GM23338 (cell line): ENCODE data around the gene FRMD3. TPM values are rescaled to one million over a fixed set of nuclear protein-coding genes. Genes with fewer than 3 reads are reported as not detected.

Experiments used
- ATAC-seq: fragments of 200-7000 bp; cut with Tn5 transposase; 3 replicates; pipeline ENCODE4 v1.9.1; 2020
- DNase-seq: peaks from one replicate; pipeline ENCODE4 v3.0.0-alpha.2; 2015; ENCODE audit warnings: low spot score
- H2AFZ ChIP-seq: fragments of 200-600 bp; sonication (generic); 2 replicates; pipeline ENCODE4 v1.8.0; 2016; ENCODE audit warnings: antibody characterized with exemption, mild to moderate bottlenecking, moderate library complexity
- H3F3A ChIP-seq: fragments of 200-600 bp; sonication (generic); replicated peaks from 2 replicates; pipeline ENCODE4 v1.8.0; 2017; ENCODE audit warnings: antibody characterized with exemption, mixed run types, low read depth
- H3K27ac ChIP-seq: fragments of 200-600 bp; sonication (generic); 2 replicates; pipeline ENCODE4 v1.6.1; 2016; ENCODE audit warnings: low read depth
- H3K27me3 ChIP-seq: fragments of 200-600 bp; sonication (generic); 2 replicates; pipeline ENCODE4 v1.8.0; 2016; ENCODE audit warnings: mild to moderate bottlenecking, mixed run types, moderate library complexity; ENCODE audit not compliant: insufficient read depth
- H3K36me3 ChIP-seq: fragments of 200-600 bp; sonication (generic); 2 replicates; pipeline ENCODE4 v1.8.0; 2016; ENCODE audit warnings: mild to moderate bottlenecking; ENCODE audit not compliant: insufficient read depth
- H3K4me1 ChIP-seq: fragments of 200-600 bp; sonication (generic); 2 replicates; pipeline ENCODE4 v1.8.0; 2016; ENCODE audit warnings: mild to moderate bottlenecking, moderate library complexity; ENCODE audit not compliant: insufficient read depth
- H3K4me2 ChIP-seq: fragments of 200-600 bp; sonication (generic); 2 replicates; pipeline ENCODE4 v1.7.1; 2017; ENCODE audit warnings: mixed run types
- H3K4me3 ChIP-seq: fragments of 200-600 bp; sonication (generic); 2 replicates; pipeline ENCODE4 v1.6.1; 2016; ENCODE audit warnings: mixed run types
- H3K79me2 ChIP-seq: fragments of 200-600 bp; sonication (generic); replicated peaks from 2 replicates; pipeline ENCODE4 v1.8.0; 2017; ENCODE audit warnings: mild to moderate bottlenecking; ENCODE audit not compliant: insufficient read depth
- H3K9me2 ChIP-seq: fragments of 200-600 bp; sonication (generic); 2 replicates; pipeline ENCODE4 v1.8.0; 2017; ENCODE audit not compliant: insufficient read depth
- H4K20me1 ChIP-seq: fragments of 200-600 bp; sonication (generic); replicated peaks from 2 replicates; pipeline ENCODE4 v1.8.0; 2017; ENCODE audit warnings: mild to moderate bottlenecking; ENCODE audit not compliant: insufficient read depth
- H3K27ac Mint-ChIP-seq: 2 replicates; pipeline ENCODE4 v1.8.0; 2020; ENCODE audit warnings: inconsistent platforms, mild to moderate bottlenecking, moderate library complexity, mixed read lengths
- H3K27me3 Mint-ChIP-seq: 3 replicates; pipeline ENCODE4 v1.8.0; 2022; ENCODE audit warnings: low read depth, mild to moderate bottlenecking, moderate library complexity, mixed read lengths, inconsistent platforms; ENCODE audit not compliant: insufficient read depth, poor library complexity
- H3K36me3 Mint-ChIP-seq: 3 replicates; pipeline ENCODE4 v1.8.0; 2021; ENCODE audit warnings: low read depth, mild to moderate bottlenecking, inconsistent platforms, moderate library complexity, mixed read lengths
- H3K4me1 Mint-ChIP-seq: 3 replicates; pipeline ENCODE4 v1.8.0; 2020; ENCODE audit warnings: mild to moderate bottlenecking, inconsistent platforms, mixed read lengths
- H3K4me3 Mint-ChIP-seq: 3 replicates; pipeline ENCODE4 v1.8.0; 2021; ENCODE audit warnings: moderate library complexity, mild to moderate bottlenecking, inconsistent platforms, mixed read lengths
- H3K9me3 Mint-ChIP-seq: 3 replicates; pipeline ENCODE4 v1.8.0; 2020; ENCODE audit warnings: moderate library complexity, mild to moderate bottlenecking, inconsistent platforms, mixed read lengths
- CREB1 ChIP-seq: fragments of 250-450 bp; sonication (Bioruptor Pico); IDR thresholded peaks from 2 replicates; pipeline ENCODE4 v1.5.0; 2020; ENCODE audit warnings: low read depth, mild to moderate bottlenecking, moderate library complexity
- EZH2 ChIP-seq: fragments of 200-600 bp; sonication (generic); IDR thresholded peaks from one replicate; pipeline ENCODE4 v1.8.0; 2017; ENCODE audit warnings: antibody characterized with exemption, mild to moderate bottlenecking, low read depth; ENCODE audit not compliant: unreplicated experiment
- EZH2phosphoT487 ChIP-seq: fragments of 200-600 bp; sonication (generic); IDR thresholded peaks from one replicate; pipeline ENCODE4 v1.8.1; 2018; ENCODE audit warnings: antibody characterized with exemption; ENCODE audit not compliant: unreplicated experiment
- JUNB ChIP-seq: IDR thresholded peaks from one replicate; pipeline ENCODE4 v1.6.1; 2016; ENCODE audit warnings: antibody characterized with exemption; ENCODE audit not compliant: unreplicated experiment
- NANOG ChIP-seq: IDR thresholded peaks from 2 replicates; pipeline ENCODE4 v1.6.1; 2016; ENCODE audit warnings: antibody characterized with exemption, borderline replicate concordance
- POLR2AphosphoS5 ChIP-seq: IDR thresholded peaks from 2 replicates; pipeline ENCODE4 v1.6.1; 2016; ENCODE audit warnings: antibody characterized with exemption, low read depth
- STAT1 ChIP-seq: IDR thresholded peaks from one replicate; pipeline ENCODE4 v1.6.1; 2016; ENCODE audit warnings: antibody characterized with exemption; ENCODE audit not compliant: unreplicated experiment
- ZNF114 ChIP-seq: fragments of 250-450 bp; sonication (Bioruptor Pico); IDR thresholded peaks from 2 replicates; pipeline ENCODE4 v1.5.0; 2020; ENCODE audit warnings: mild to moderate bottlenecking, moderate library complexity
- ZNF331 ChIP-seq: fragments of 250-450 bp; sonication (Bioruptor Pico); IDR thresholded peaks from 2 replicates; pipeline ENCODE4 v1.5.0; 2020; ENCODE audit warnings: low read depth, mild to moderate bottlenecking, moderate library complexity
- ZNF462 ChIP-seq: fragments of 250-450 bp; sonication (Bioruptor Pico); IDR thresholded peaks from 2 replicates; pipeline ENCODE4 v1.5.0; 2020; ENCODE audit warnings: mild to moderate bottlenecking, moderate library complexity
- polyA plus RNA-seq: library from polyadenylated mRNA; unstranded; fragments of >200 nt; fragmentation: Nextera tagmentation; extraction: Ambion mirVana; gene quantifications from 2 replicates; pipeline ENCODE4 v1.2.1, GENCODE V29; 2016
- total RNA-seq: library from RNA; depleted of rRNA; stranded (reverse); fragments of >200 nt; shearing (Covaris generic); gene quantifications from 2 replicates; pipeline ENCODE4 v1.2.3, GENCODE V29; 2014
- TF ChIP-seq, protein P1 (sequence below): IDR thresholded peaks from 2 replicates; pipeline ENCODE4 v1.6.1; 2016; ENCODE audit warnings: antibody characterized with exemption
- TF ChIP-seq, protein P2 (sequence below): IDR thresholded peaks from one replicate; pipeline ENCODE4 v1.6.1; 2018; ENCODE audit warnings: antibody characterized with exemption; ENCODE audit not compliant: unreplicated experiment
- TF ChIP-seq, protein P3 (sequence below), 2 experiments: fragments of 200-600 bp in 1 of 2; sonication (generic) in 1 of 2; conservative IDR thresholded peaks; 2 replicates each; pipeline versions ENCODE4 v1.5.1 to v1.6.1; 2016 to 2017; ENCODE audit warnings: antibody characterized with exemption in 2 of 2, low read depth in 2 of 2, mild to moderate bottlenecking in 2 of 2, moderate library complexity in 1 of 2

FRMD3 gene
- total and polyA plus RNA-seq, 2 experiments from 2014 or later, result 0.47 to 1.2 TPM

DNA sequence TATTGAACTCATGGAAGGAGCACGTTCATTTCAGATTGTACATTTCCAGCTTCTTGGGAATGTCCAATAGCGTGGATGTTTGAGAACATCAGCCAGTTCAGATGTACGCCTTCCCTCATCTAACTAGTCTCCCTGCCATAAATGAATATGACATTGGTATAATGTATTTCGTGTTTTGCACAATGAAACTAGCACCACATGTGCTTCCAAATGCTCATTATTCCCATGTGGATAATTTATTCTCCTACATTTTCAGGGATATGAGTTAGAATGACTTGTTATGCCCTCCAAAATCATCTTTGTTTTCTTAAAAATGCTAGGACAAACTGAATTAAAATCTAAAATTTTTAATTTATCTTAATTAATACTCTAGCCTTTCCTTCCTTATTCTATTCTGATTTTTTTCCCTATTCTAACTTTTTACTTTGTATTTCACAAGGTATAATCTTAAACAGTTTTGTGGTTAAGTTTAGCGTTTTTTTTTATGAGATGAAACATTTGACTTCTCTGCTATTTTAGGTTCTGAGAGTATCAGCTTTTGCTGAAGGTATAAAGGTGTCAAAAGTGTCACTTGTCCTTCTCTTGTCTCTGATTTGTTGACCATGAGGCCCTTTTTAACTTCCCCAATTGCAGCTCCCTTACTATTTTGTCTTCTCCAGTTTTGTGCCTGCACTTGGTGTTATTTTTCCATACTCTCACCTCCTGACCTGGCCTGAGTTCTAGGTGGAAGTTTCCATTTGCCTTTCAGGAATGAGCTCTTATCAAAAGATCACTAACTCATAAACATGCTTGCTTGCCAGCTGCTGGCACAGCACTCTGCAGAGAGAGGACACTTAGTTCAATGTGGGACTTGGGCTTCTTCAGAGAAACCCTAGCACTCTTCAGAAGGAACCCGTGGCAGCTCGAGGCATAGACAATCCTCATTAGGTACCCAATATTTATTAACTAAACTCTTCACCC, 106.8 kb downstream of the FRMD3 start:
- no peak for ATAC-seq
- H3K27ac Mint-ChIP-seq, result no peak overlapping the region

More for the DNA sequence above, 106.8 kb downstream of the FRMD3 start:
- Histone ChIP-seq H3K4me3 (no peak overlapping the region), H3K9me2 (no peaks in the 10 kb centered on the region; the same call in 1 of the 2 replicates), H3K79me2 (no peaks in the 10 kb centered on the region), H3K36me3 (no peaks in the 10 kb centered on the region), H3K27me3 (no peaks in the 10 kb centered on the region), H3K4me1 (peaks cover 7% of the 10 kb centered on the region; the same call in 1 of the 2 replicates), H2AFZ (no peak overlapping the region), H3F3A (no peaks in the 10 kb centered on the region), H3K4me2 (peak overlapping the region; percentile 24; the same call in 1 of the 2 replicates), H4K20me1 (no peaks in the 10 kb centered on the region), H3K27ac (0 out of 2 replicates have a peak overlapping the region, but pooled peaks have one; percentile 21)
- TF ChIP-seq, protein P1, sequence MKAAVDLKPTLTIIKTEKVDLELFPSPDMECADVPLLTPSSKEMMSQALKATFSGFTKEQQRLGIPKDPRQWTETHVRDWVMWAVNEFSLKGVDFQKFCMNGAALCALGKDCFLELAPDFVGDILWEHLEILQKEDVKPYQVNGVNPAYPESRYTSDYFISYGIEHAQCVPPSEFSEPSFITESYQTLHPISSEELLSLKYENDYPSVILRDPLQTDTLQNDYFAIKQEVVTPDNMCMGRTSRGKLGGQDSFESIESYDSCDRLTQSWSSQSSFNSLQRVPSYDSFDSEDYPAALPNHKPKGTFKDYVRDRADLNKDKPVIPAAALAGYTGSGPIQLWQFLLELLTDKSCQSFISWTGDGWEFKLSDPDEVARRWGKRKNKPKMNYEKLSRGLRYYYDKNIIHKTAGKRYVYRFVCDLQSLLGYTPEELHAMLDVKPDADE, result no peak
- no peak for TF ChIP-seq POLR2AphosphoS5
- TF ChIP-seq EZH2phosphoT487, result no peak
- no peak for TF ChIP-seq ZNF462 (CRISPR knock-in tag)
- TF ChIP-seq, protein P2, sequence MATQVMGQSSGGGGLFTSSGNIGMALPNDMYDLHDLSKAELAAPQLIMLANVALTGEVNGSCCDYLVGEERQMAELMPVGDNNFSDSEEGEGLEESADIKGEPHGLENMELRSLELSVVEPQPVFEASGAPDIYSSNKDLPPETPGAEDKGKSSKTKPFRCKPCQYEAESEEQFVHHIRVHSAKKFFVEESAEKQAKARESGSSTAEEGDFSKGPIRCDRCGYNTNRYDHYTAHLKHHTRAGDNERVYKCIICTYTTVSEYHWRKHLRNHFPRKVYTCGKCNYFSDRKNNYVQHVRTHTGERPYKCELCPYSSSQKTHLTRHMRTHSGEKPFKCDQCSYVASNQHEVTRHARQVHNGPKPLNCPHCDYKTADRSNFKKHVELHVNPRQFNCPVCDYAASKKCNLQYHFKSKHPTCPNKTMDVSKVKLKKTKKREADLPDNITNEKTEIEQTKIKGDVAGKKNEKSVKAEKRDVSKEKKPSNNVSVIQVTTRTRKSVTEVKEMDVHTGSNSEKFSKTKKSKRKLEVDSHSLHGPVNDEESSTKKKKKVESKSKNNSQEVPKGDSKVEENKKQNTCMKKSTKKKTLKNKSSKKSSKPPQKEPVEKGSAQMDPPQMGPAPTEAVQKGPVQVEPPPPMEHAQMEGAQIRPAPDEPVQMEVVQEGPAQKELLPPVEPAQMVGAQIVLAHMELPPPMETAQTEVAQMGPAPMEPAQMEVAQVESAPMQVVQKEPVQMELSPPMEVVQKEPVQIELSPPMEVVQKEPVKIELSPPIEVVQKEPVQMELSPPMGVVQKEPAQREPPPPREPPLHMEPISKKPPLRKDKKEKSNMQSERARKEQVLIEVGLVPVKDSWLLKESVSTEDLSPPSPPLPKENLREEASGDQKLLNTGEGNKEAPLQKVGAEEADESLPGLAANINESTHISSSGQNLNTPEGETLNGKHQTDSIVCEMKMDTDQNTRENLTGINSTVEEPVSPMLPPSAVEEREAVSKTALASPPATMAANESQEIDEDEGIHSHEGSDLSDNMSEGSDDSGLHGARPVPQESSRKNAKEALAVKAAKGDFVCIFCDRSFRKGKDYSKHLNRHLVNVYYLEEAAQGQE, result no peak
- no peak for TF ChIP-seq CREB1 (CRISPR knock-in tag)
- TF ChIP-seq ZNF331 (CRISPR knock-in tag), result no peak
- TF ChIP-seq NANOG, result no peak
- TF ChIP-seq ZNF114 (CRISPR knock-in tag), result no peak
- no peak for TF ChIP-seq JUNB
- no peak for TF ChIP-seq EZH2
- TF ChIP-seq, protein P3, sequence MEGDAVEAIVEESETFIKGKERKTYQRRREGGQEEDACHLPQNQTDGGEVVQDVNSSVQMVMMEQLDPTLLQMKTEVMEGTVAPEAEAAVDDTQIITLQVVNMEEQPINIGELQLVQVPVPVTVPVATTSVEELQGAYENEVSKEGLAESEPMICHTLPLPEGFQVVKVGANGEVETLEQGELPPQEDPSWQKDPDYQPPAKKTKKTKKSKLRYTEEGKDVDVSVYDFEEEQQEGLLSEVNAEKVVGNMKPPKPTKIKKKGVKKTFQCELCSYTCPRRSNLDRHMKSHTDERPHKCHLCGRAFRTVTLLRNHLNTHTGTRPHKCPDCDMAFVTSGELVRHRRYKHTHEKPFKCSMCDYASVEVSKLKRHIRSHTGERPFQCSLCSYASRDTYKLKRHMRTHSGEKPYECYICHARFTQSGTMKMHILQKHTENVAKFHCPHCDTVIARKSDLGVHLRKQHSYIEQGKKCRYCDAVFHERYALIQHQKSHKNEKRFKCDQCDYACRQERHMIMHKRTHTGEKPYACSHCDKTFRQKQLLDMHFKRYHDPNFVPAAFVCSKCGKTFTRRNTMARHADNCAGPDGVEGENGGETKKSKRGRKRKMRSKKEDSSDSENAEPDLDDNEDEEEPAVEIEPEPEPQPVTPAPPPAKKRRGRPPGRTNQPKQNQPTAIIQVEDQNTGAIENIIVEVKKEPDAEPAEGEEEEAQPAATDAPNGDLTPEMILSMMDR (conservative IDR thresholded peaks at IDR 0.05; ENCODE audit: low read depth in 2 of 2), result no peak
- TF ChIP-seq STAT1, result no peak
- Mint-ChIP-seq H3K4me3 (no peak overlapping the region), H3K4me1 (peaks cover 9% of the 10 kb centered on the region), H3K9me3 (peaks cover 13% of the 10 kb centered on the region), H3K36me3 (peaks cover 12% of the 10 kb centered on the region; the same call in 2 of the 3 replicates), H3K27me3 (peaks cover 4% of the 10 kb centered on the region)
- no peak for DNase-seq
